Transverse colon (tissue), 1 donor: ENCODE measurements around the gene ZNF138.
"Not testable (repeated sequence)": the region's sequence is repeated elsewhere in the genome, so short reads cannot be mapped to it uniquely, and the experiment has no call there.

Experiments
- EP300 ChIP-seq: sonication (generic); formaldehyde crosslinking; IDR thresholded peaks from one replicate; pipeline ENCODE4 v1.6.1; 2017; ENCODE audit warnings: antibody characterized with exemption, low read depth
- POLR2A ChIP-seq: fragments of 450-650 bp; IDR thresholded peaks from one replicate; pipeline ENCODE4 v1.6.1; 2016; ENCODE audit warnings: antibody characterized with exemption, mild to moderate bottlenecking, moderate library complexity

DNA sequence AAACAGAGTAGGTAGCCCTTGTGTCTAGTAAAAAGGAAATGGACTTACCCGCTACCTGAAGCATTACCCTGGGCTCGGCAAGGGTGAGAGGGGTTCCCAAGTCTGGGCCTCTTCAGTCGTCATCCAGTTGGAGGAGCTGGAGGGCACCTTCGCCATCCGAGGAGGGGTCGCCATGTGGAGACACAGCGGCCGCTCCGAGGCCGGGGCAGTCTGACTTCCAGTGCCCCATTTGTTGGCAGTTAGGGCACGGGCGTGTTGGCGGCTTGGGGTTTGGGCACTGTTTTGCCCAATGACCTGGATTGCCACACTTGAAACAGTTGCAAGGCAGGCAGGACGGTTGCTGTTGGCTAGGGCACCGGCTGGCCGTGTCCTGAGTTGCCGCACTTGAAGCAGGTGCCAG is 43.8 kb downstream of the ZNF138 start:
- TF ChIP-seq POLR2A, EP300: not testable (repeated sequence)
